DND-41 (cell line): ENCODE measurements around the gene AP2A2.

Experiments used
- ATAC-seq: fragments of 200-7000 bp; cut with Tn5 transposase; 3 replicates; pipeline ENCODE4 v1.9.1; 2021; ENCODE audit warnings: low read depth; ENCODE audit not compliant: insufficient read depth
- DNase-seq: peaks from one replicate; pipeline ENCODE4 v3.0.0-alpha.2; 2020
- H2AFZ ChIP-seq: 2 replicates; pipeline ENCODE4 v1.6.0; 2012; ENCODE audit warnings: low read depth, low read length
- H3K27ac ChIP-seq: 2 replicates; pipeline ENCODE4 v1.5.1; 2012; ENCODE audit warnings: low read length, inconsistent platforms
- H3K27me3 ChIP-seq: fragments of 200-600 bp; sonication (generic); 2 replicates; pipeline ENCODE4 v1.6.0; 2012; ENCODE audit warnings: low read length, mild to moderate bottlenecking, inconsistent platforms; ENCODE audit not compliant: insufficient read depth, poor library complexity
- H3K36me3 ChIP-seq: 2 replicates; pipeline ENCODE4 v1.5.1; 2012; ENCODE audit warnings: low read length, inconsistent platforms; ENCODE audit not compliant: insufficient read depth
- H3K4me1 ChIP-seq: 2 replicates; pipeline ENCODE4 v1.5.1; 2012; ENCODE audit warnings: mild to moderate bottlenecking, low read length; ENCODE audit not compliant: insufficient read depth
- H3K4me2 ChIP-seq: 2 replicates; pipeline ENCODE4 v1.6.0; 2012; ENCODE audit warnings: mild to moderate bottlenecking, moderate library complexity, low read length, inconsistent platforms; ENCODE audit not compliant: insufficient read depth
- H3K4me3 ChIP-seq, 2 experiments: fragments of 200-600 bp in 1 of 2; shearing (Covaris generic) in 1 of 2; 2 replicates each; pipeline ENCODE4 v1.5.1; 2012 to 2016; ENCODE audit warnings: inconsistent platforms in 2 of 2, low read length in 2 of 2, mild to moderate bottlenecking in 2 of 2, low read depth in 1 of 2, moderate library complexity in 1 of 2
- H3K79me2 ChIP-seq: 2 replicates; pipeline ENCODE4 v1.6.0; 2012; ENCODE audit warnings: low read length, inconsistent platforms; ENCODE audit not compliant: insufficient read depth
- H3K9ac ChIP-seq: 2 replicates; pipeline ENCODE4 v1.6.0; 2012; ENCODE audit warnings: low read depth, mild to moderate bottlenecking, inconsistent platforms, low read length, moderate library complexity
- H3K9me3 ChIP-seq: 2 replicates; pipeline ENCODE4 v1.5.1; 2012; ENCODE audit warnings: low read length, moderate library complexity, mild to moderate bottlenecking, inconsistent platforms; ENCODE audit not compliant: insufficient read depth, severe bottlenecking
- H4K20me1 ChIP-seq: 2 replicates; pipeline ENCODE4 v1.6.0; 2012; ENCODE audit warnings: low read length; ENCODE audit not compliant: insufficient read depth
- EZH2 ChIP-seq: IDR thresholded peaks from 3 replicates; pipeline ENCODE4 v1.6.1; 2012; ENCODE audit warnings: borderline replicate concordance, low read depth, mild to moderate bottlenecking, moderate library complexity, low read length, inconsistent platforms; ENCODE audit not compliant: severe bottlenecking
- TF ChIP-seq, protein P1 (sequence below): IDR thresholded peaks from 2 replicates; pipeline ENCODE4 v1.5.1; 2012; ENCODE audit warnings: borderline replicate concordance, low read length, moderate library complexity, mild to moderate bottlenecking; ENCODE audit not compliant: poor library complexity, severe bottlenecking; ENCODE audit errors: extremely low read depth

Gene AP2A2

DNA sequence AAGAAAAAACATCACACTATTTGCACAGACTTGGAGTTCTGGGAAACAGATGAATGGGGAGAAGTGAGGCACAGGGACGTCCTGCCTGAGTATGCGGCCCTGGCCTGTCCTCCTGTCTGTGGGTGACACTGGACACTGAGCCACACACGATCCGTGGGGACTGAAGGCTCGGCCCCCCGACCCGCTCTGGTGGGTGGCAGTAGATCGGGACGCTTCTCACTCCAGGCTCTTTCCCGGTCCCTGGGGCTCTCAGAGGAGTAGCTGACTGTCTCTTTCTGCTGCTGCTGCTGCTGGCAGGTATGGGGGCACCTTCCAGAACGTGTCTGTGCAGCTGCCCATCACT lies 83.1 kb downstream of the AP2A2 start:
- Histone ChIP-seq H3K9ac (no peak overlapping the region), H3K79me2 (no peaks in the 10 kb centered on the region), H3K27me3 (no peaks in the 10 kb centered on the region), H3K4me1 (no peaks in the 10 kb centered on the region), H4K20me1 (no peaks in the 10 kb centered on the region; the same call in 1 of the 2 replicates), H3K4me3 (no peak overlapping the region), H3K27ac (no peak overlapping the region), H2AFZ (no peak overlapping the region), H3K4me2 (no peak overlapping the region), H3K9me3 (no peaks in the 10 kb centered on the region), H3K36me3 (peaks cover 63% of the 10 kb centered on the region)
- no peak for TF ChIP-seq EZH2
- TF ChIP-seq, protein P1, sequence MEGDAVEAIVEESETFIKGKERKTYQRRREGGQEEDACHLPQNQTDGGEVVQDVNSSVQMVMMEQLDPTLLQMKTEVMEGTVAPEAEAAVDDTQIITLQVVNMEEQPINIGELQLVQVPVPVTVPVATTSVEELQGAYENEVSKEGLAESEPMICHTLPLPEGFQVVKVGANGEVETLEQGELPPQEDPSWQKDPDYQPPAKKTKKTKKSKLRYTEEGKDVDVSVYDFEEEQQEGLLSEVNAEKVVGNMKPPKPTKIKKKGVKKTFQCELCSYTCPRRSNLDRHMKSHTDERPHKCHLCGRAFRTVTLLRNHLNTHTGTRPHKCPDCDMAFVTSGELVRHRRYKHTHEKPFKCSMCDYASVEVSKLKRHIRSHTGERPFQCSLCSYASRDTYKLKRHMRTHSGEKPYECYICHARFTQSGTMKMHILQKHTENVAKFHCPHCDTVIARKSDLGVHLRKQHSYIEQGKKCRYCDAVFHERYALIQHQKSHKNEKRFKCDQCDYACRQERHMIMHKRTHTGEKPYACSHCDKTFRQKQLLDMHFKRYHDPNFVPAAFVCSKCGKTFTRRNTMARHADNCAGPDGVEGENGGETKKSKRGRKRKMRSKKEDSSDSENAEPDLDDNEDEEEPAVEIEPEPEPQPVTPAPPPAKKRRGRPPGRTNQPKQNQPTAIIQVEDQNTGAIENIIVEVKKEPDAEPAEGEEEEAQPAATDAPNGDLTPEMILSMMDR = no peak
- no peak for ATAC-seq
- DNase-seq = no peak

DNA sequence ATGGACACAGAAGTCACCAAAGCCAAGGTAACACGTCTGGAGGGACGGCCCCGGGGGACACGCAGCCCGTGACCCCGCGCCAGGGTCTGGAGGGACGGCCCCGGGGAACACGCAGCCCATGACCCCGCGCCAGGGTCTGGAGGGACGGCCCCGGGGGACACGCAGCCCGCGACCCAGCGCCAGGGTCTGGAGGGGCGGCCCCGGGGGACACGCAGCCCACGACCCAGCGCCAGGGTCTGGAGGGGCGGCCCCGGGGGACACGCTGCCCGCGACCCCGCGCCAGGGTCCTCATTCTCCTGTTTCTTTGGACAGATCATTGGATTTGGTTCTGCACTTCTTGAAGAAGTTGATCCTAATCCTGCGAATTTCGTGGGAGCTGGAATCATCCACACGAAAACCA lies 83.7 kb downstream of the AP2A2 start:
- DNase-seq = no peak
- no peaks in the 10 kb centered on the region for H3K27me3 ChIP-seq

DNA sequence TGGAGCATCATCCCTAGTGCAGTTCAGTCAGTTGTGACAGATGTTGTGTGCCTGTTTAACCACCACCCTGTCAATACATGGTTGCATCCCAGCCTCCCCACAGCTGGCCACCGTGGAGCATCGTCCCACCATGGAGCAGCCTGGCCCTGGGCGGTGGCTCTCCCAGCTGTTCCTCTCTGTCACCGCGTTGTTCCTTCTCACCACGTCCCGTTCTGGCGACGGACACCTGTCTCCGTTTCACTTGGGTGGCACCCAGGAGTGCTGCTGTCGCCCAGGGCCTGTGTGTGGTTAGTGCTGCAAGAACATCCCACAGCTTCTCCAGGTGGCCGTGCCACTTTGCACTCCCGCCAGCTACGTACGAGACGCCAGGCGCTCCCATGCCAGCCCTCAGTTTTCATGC lies 84.3 kb downstream of the AP2A2 start:
- no peak overlapping the region for H3K27ac ChIP-seq
- H4K20me1 ChIP-seq = peaks cover 3% of the 10 kb centered on the region; the same call in 1 of the 2 replicates

More for the DNA sequence above, 83.7 kb downstream of the AP2A2 start:
- H3K27ac ChIP-seq = no peak overlapping the region
- peaks cover 60% of the 10 kb centered on the region for H3K36me3 ChIP-seq
- H3K4me1 ChIP-seq = no peaks in the 10 kb centered on the region
- no peak overlapping the region for H3K4me3 ChIP-seq
- TF ChIP-seq, protein P1 = no peak
- TF ChIP-seq EZH2 = no peak
- H3K9ac ChIP-seq = no peak overlapping the region
- no peaks in the 10 kb centered on the region; the same call in 1 of the 2 replicates for H4K20me1 ChIP-seq
- no peak for ATAC-seq
- no peak overlapping the region for H3K4me2 ChIP-seq
- no peaks in the 10 kb centered on the region for H3K9me3 ChIP-seq
- no peak overlapping the region for H2AFZ ChIP-seq
- H3K79me2 ChIP-seq = no peaks in the 10 kb centered on the region

More for the DNA sequence above, 84.3 kb downstream of the AP2A2 start:
- no peak for ATAC-seq
- no peak overlapping the region for H3K4me2 ChIP-seq
- H3K36me3 ChIP-seq = peaks cover 54% of the 10 kb centered on the region
- H3K9ac ChIP-seq = no peak overlapping the region
- no peaks in the 10 kb centered on the region for H3K4me1 ChIP-seq
- no peak for DNase-seq
- TF ChIP-seq EZH2 = no peak
- TF ChIP-seq, protein P1 = no peak
- H3K4me3 ChIP-seq = no peak overlapping the region
- no peaks in the 10 kb centered on the region for H3K27me3 ChIP-seq
- no peaks in the 10 kb centered on the region for H3K9me3 ChIP-seq
- no peak overlapping the region for H2AFZ ChIP-seq
- no peaks in the 10 kb centered on the region for H3K79me2 ChIP-seq
